Sigmoid colon (tissue), 4 donors: ENCODE data around the gene NHSL2.

ENCODE experiments used
- POLR2AphosphoS5 ChIP-seq, 4 donors: sonication (generic); formaldehyde crosslinking; IDR thresholded peaks; one replicate each; pipeline ENCODE4 v1.6.1; 2017; ENCODE audit warnings: antibody characterized with exemption in 4 of 4
- TF ChIP-seq, protein P1 (sequence below), 4 experiments: fragments of 450-650 bp in 3 of 4; fragments of 200-600 bp in 1 of 4; IDR thresholded peaks; one replicate each; pipeline ENCODE4 v1.5.1; 2016 to 2019; ENCODE audit warnings: antibody characterized with exemption in 4 of 4, mild to moderate bottlenecking in 3 of 4, moderate library complexity in 2 of 4

DNA sequence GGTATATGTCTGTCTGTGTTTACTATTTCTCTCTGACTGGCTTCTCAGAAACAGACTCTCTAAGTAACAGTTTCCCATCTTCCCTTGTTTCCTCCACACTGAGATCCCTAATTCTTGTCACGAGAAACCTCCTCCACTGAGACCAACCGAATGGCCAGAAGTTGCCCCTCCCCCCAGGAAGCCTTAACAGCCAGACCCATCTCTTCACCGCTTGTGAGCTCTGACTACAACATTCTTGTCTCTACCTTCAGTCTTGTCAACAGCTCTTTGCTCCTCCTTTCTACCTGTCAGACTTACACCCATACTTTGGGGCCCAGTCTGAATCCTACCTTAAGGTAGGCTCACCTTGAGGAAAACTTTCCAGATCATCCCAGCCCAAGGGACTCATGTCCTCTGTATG is 90.8 kb downstream of the NHSL2 start:
- TF ChIP-seq, protein P1, sequence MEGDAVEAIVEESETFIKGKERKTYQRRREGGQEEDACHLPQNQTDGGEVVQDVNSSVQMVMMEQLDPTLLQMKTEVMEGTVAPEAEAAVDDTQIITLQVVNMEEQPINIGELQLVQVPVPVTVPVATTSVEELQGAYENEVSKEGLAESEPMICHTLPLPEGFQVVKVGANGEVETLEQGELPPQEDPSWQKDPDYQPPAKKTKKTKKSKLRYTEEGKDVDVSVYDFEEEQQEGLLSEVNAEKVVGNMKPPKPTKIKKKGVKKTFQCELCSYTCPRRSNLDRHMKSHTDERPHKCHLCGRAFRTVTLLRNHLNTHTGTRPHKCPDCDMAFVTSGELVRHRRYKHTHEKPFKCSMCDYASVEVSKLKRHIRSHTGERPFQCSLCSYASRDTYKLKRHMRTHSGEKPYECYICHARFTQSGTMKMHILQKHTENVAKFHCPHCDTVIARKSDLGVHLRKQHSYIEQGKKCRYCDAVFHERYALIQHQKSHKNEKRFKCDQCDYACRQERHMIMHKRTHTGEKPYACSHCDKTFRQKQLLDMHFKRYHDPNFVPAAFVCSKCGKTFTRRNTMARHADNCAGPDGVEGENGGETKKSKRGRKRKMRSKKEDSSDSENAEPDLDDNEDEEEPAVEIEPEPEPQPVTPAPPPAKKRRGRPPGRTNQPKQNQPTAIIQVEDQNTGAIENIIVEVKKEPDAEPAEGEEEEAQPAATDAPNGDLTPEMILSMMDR (IDR thresholded peaks at IDR 0.05), result no peak
- TF ChIP-seq POLR2AphosphoS5 (IDR thresholded peaks at IDR 0.05), result no peak
